Loucy (cell line): Measurements from ENCODE around the gene ATP6V1G2.

Source experiments
- H2AFZ ChIP-seq: fragments of 200-600 bp; sonication (generic); 2 replicates; pipeline ENCODE4 v1.6.0; 2016; ENCODE audit warnings: antibody characterized with exemption, mild to moderate bottlenecking, low read length, moderate library complexity
- H3F3A ChIP-seq: fragments of 200-600 bp; 2 replicates; pipeline ENCODE4 v1.6.0; 2016; ENCODE audit warnings: antibody characterized with exemption, low read depth, mild to moderate bottlenecking
- H3K27me3 ChIP-seq: fragments of 200-600 bp; sonication (generic); 2 replicates; pipeline ENCODE4 v1.6.1; 2014; ENCODE audit warnings: low read length, mild to moderate bottlenecking; ENCODE audit not compliant: insufficient read depth, poor library complexity, severe bottlenecking
- H3K36me3 ChIP-seq: fragments of 200-600 bp; sonication (generic); 2 replicates; pipeline ENCODE4 v1.6.1; 2016; ENCODE audit warnings: low read length; ENCODE audit not compliant: insufficient read depth
- H3K4me1 ChIP-seq: fragments of 200-600 bp; sonication (generic); 2 replicates; pipeline ENCODE4 v1.5.1; 2014; ENCODE audit warnings: low read length, mild to moderate bottlenecking; ENCODE audit not compliant: insufficient read depth, poor library complexity, severe bottlenecking
- H3K4me2 ChIP-seq: fragments of 200-600 bp; sonication (generic); 2 replicates; pipeline ENCODE4 v1.6.0; 2014; ENCODE audit warnings: antibody characterized with exemption, low read length, low read depth, mild to moderate bottlenecking; ENCODE audit not compliant: poor library complexity, severe bottlenecking
- H3K4me3 ChIP-seq: fragments of 200-600 bp; sonication (generic); 2 replicates; pipeline ENCODE4 v1.5.1; 2014; ENCODE audit warnings: low read length, mild to moderate bottlenecking, mixed read lengths; ENCODE audit not compliant: poor library complexity, severe bottlenecking
- H3K79me2 ChIP-seq: fragments of 200-600 bp; sonication (generic); 2 replicates; pipeline ENCODE4 v1.6.1; 2014; ENCODE audit warnings: low read length; ENCODE audit not compliant: insufficient read depth
- H3K9ac ChIP-seq: fragments of 200-600 bp; sonication (generic); 2 replicates; pipeline ENCODE4 v1.6.0; 2014; ENCODE audit warnings: mild to moderate bottlenecking, low read depth, low read length, moderate library complexity; ENCODE audit not compliant: poor library complexity, severe bottlenecking
- H3K9me2 ChIP-seq: fragments of 200-600 bp; sonication (generic); replicated peaks from 2 replicates; pipeline ENCODE4 v1.6.1; 2016; ENCODE audit warnings: low read depth, low read length, mixed read lengths
- H3K9me3 ChIP-seq: fragments of 200-600 bp; sonication (generic); 2 replicates; pipeline ENCODE4 v1.6.1; 2014; ENCODE audit warnings: mild to moderate bottlenecking, antibody characterized with exemption, low read length, low read depth; ENCODE audit not compliant: insufficient read depth
- H4K20me1 ChIP-seq: fragments of 200-600 bp; sonication (generic); 2 replicates; pipeline ENCODE4 v1.6.0; 2014; ENCODE audit warnings: antibody characterized with exemption, low read length, mild to moderate bottlenecking; ENCODE audit not compliant: insufficient read depth, poor library complexity, severe bottlenecking
- CTCF ChIP-seq: fragments of 200-600 bp; sonication (generic); conservative IDR thresholded peaks from 2 replicates; pipeline ENCODE4 v1.5.1; 2014; ENCODE audit warnings: mild to moderate bottlenecking, antibody characterized with exemption, low read length
- EZH2phosphoT487 ChIP-seq: fragments of 200-600 bp; IDR thresholded peaks from 2 replicates; pipeline ENCODE4 v1.6.1; 2018; ENCODE audit warnings: antibody characterized with exemption, mild to moderate bottlenecking, moderate library complexity, borderline replicate concordance

ATP6V1G2 gene

DNA sequence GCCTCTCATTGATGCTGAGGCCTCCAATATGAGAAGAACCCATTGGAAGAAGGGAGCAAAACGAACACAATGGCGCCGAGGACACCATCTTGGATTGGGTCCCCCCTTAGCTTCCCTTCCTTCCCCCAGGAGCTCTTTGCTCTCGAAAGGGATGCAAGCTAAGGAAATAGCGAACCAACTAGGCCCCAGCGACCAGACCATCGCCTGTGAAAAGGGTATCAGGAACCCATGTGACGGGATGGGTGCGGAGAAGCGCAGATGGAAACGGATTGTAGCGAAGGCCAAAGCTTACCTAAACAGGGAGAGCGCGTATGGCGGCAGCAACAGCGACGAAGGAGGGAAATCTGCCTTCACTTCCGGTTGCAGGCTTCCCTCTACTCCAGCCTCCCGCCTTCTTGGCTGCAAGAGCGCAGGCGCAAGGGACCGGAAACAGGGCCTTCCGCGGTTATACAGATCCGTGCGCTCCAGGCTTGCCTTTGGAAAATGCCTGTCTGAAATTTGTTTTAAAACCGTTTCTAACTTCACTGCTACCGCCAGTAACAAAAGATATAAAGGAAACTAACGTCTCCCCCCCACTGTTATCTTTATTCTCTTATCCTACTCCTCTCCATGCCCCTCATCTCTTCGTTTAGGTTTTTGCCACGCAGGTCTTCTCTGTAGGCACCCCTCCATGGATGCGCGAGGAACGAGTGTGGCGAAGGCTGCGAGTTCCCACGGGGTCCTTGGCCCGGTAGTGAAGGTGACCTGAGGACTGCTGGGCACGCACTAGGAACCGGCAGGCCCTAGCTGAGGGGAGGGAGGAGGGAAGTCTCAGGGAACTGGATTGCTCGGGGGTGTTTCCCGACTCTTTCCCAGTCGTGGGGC, 4.5 kb downstream of the ATP6V1G2 start, which contains the start of gene DDX39B:
Gene DDX39B (minus strand): TSS at position 346 of the 864 bp plus-strand sequence. CDS start 1,471 bp downstream, outside the sequence.
- Histone ChIP-seq H3K36me3 (peaks cover 35% of the 10 kb centered on the region), H4K20me1 (peaks cover 52% of the 10 kb centered on the region), H3F3A (no peaks in the 10 kb centered on the region; the same call in 1 of the 2 replicates), H3K27me3 (peaks cover 13% of the 10 kb centered on the region), H3K4me1 (peaks cover 36% of the 10 kb centered on the region), H3K9ac (peak within 1 kb of the TSS; percentile 99), H3K9me2 (no peaks in the 10 kb centered on the region), H3K79me2 (peaks cover 81% of the 10 kb centered on the region), H2AFZ (peak within 1 kb of the TSS; percentile 53), H3K4me3 (peak within 1 kb of the TSS; percentile 94), H3K9me3 (no peaks in the 10 kb centered on the region), H3K4me2 (peak within 1 kb of the TSS; percentile 98)
- TF ChIP-seq CTCF (no peak), EZH2phosphoT487 (no peak)

DNA sequence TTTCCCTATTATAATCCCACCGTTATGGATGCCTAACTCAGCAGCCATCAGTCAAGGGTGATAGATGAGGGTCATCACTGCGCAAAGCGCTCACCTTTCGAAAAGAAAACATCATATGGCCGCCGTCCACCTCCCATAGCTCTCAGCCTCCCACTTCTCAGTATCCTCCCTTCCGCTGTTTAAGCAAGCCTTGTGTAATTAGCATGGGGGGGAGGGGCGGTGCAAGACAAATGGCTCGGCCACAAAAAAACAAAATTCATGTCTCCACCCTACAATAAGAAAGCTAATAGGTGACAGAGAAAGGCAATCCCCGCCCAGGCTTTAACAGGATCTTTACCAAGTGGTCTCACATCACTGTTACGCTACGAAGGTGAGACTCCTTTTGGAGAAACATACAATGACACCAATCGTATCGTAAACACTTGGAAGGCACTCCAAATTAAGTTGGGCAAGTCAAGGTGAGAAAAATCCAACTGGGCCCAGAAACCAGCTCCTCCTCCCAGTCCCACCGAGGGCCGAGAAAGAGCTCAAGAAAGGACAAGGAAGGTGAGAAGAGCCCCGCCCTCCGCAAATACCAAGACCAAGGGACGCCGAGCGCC, 5.2 kb downstream of the ATP6V1G2 start:
- Histone ChIP-seq H3F3A (no peaks in the 10 kb centered on the region; the same call in 1 of the 2 replicates), H3K27me3 (peaks cover 13% of the 10 kb centered on the region), H3K79me2 (peaks cover 87% of the 10 kb centered on the region), H2AFZ (no peak overlapping the region), H3K36me3 (peaks cover 42% of the 10 kb centered on the region), H3K4me1 (peaks cover 38% of the 10 kb centered on the region), H4K20me1 (peaks cover 59% of the 10 kb centered on the region), H3K9me3 (no peaks in the 10 kb centered on the region), H3K4me2 (peak overlapping the region; percentile 98), H3K9ac (peak overlapping the region; percentile 99), H3K9me2 (no peaks in the 10 kb centered on the region), H3K4me3 (peak overlapping the region; percentile 94)
- TF ChIP-seq CTCF: no peak
- TF ChIP-seq EZH2phosphoT487: no peak

DNA sequence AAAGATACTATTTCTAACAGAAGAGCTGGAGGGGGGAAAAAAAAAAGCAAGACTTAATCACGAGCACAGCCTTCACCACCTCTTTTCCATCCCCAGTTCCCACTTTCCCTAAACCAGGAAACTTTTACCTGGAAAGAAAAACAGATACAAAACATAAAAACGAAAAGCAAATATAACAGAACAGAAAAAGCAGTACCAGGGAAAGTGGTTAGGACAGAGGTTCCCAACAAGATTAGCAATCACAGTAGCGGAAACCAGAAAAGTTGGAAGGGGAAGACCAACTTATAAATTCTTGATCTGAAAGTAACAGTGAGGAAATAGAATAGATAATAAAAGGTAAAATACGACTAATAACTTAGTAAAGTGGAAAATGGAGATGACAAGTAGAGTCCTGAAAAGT, 5.8 kb downstream of the ATP6V1G2 start:
- TF ChIP-seq EZH2phosphoT487 (no peak), CTCF (no peak)
- Histone ChIP-seq H3K4me1 (peaks cover 39% of the 10 kb centered on the region), H3F3A (no peaks in the 10 kb centered on the region; the same call in 1 of the 2 replicates), H3K79me2 (peaks cover 87% of the 10 kb centered on the region), H3K4me2 (peak overlapping the region; percentile 98), H4K20me1 (peaks cover 65% of the 10 kb centered on the region), H3K27me3 (peaks cover 13% of the 10 kb centered on the region), H3K36me3 (peaks cover 47% of the 10 kb centered on the region), H3K9me3 (no peaks in the 10 kb centered on the region), H3K4me3 (peak overlapping the region; percentile 94), H2AFZ (no peak overlapping the region), H3K9me2 (no peaks in the 10 kb centered on the region), H3K9ac (peak overlapping the region; percentile 99)
